ENCODE measurements around the gene GPN2. TPM values are rescaled to one million over a fixed set of nuclear protein-coding genes. Genes with fewer than 3 reads are reported as not detected.
"Not testable (repeated sequence)": the region's sequence is repeated elsewhere in the genome, so short reads cannot be mapped to it uniquely, and the experiment has no call there.

GPN2 gene
- total RNA-seq, 1 experiment from 2014 or later, result 13.0 TPM

GRCh38 chr1:26910343-26911160 is 20.5 kb upstream of the GPN2 start:
- H3K36me3 ChIP-seq, result no peaks in the 10 kb centered on the region
- no peaks in the 10 kb centered on the region for H3K9me3 ChIP-seq
- DNase-seq, result no peak
- no peaks in the 10 kb centered on the region for H3K27me3 ChIP-seq
- no peak overlapping the region for H3K4me3 ChIP-seq

GRCh38 chr1:26909951-26910342 is 19.9 kb upstream of the GPN2 start:
- Histone ChIP-seq H3K36me3 (no peaks in the 10 kb centered on the region), H3K9me3 (no peaks in the 10 kb centered on the region), H3K27me3 (no peaks in the 10 kb centered on the region), H3K4me3 (no peak overlapping the region)
- no peak for DNase-seq

GRCh38 chr1:26907071-26907917 is 17.2 kb upstream of the GPN2 start:
- no peaks in the 10 kb centered on the region for H3K9me3 ChIP-seq
- DNase-seq, result peak; percentile 95
- H3K4me3 ChIP-seq, result no peak overlapping the region
- no peaks in the 10 kb centered on the region for H3K36me3 ChIP-seq
- H3K27me3 ChIP-seq, result no peaks in the 10 kb centered on the region

GRCh38 chr1:26900815-26901511 is 10.9 kb upstream of the GPN2 start:
- H3K36me3 ChIP-seq, result peaks cover 13% of the 10 kb centered on the region
- DNase-seq, result no peak
- H3K9me3 ChIP-seq, result no peaks in the 10 kb centered on the region
- no peaks in the 10 kb centered on the region for H3K27me3 ChIP-seq
- H3K4me3 ChIP-seq, result peak overlapping the region; percentile 82

- DNase-seq, result peak; percentile 83
- no peaks in the 10 kb centered on the region for H3K9me3 ChIP-seq
- H3K4me3 ChIP-seq, result peak within 1 kb of the TSS; percentile 82
- peaks cover 17% of the 10 kb centered on the region for H3K36me3 ChIP-seq
- H3K27me3 ChIP-seq, result no peaks in the 10 kb centered on the region
Observed at GRCh38 chr1:26900001-26900814, 10.1 kb upstream of the GPN2 start, which contains the start of gene GPATCH3. TSS of gene GPATCH3 (minus strand) at chr1:26900467. CDS start at chr1:26900442, 25 bp downstream.

- Histone ChIP-seq H3K27me3 (no peaks in the 10 kb centered on the region), H3K4me3 (no peak overlapping the region), H3K9me3 (no peaks in the 10 kb centered on the region), H3K36me3 (peaks cover 17% of the 10 kb centered on the region)
- DNase-seq, result no peak
Observed at GRCh38 chr1:26897351-26897750, 7.3 kb upstream of the GPN2 start.

GRCh38 chr1:26894263-26894662 is 4.2 kb upstream of the GPN2 start:
- Histone ChIP-seq H3K27me3 (no peaks in the 10 kb centered on the region), H3K9me3 (no peaks in the 10 kb centered on the region), H3K36me3 (peaks cover 32% of the 10 kb centered on the region), H3K4me3 (no peak overlapping the region)
- DNase-seq, result no peak

- no peaks in the 10 kb centered on the region for H3K27me3 ChIP-seq
- peaks cover 42% of the 10 kb centered on the region for H3K36me3 ChIP-seq
- H3K4me3 ChIP-seq, result peak overlapping the region; percentile 99
- no peak for DNase-seq
- no peaks in the 10 kb centered on the region for H3K9me3 ChIP-seq
Observed at GRCh38 chr1:26890467-26890796, 349 bp upstream of the GPN2 start.

GRCh38 chr1:26888231-26888630 is 1.9 kb downstream of the GPN2 start:
- no peaks in the 10 kb centered on the region for H3K9me3 ChIP-seq
- H3K36me3 ChIP-seq, result peaks cover 60% of the 10 kb centered on the region

GRCh38 chr1:26887125-26887524 is 3.0 kb downstream of the GPN2 start:
- Histone ChIP-seq H3K9me3 (no peaks in the 10 kb centered on the region), H3K4me3 (no peak overlapping the region), H3K36me3 (peaks cover 69% of the 10 kb centered on the region), H3K27me3 (no peaks in the 10 kb centered on the region)
- no peak for DNase-seq

More at GRCh38 chr1:26888231-26888630, 1.9 kb downstream of the GPN2 start:
- Histone ChIP-seq H3K27me3 (no peaks in the 10 kb centered on the region), H3K4me3 (no peak overlapping the region)
- no peak for DNase-seq

- Histone ChIP-seq H3K4me3 (no peak overlapping the region), H3K9me3 (no peaks in the 10 kb centered on the region), H3K27me3 (no peaks in the 10 kb centered on the region), H3K36me3 (peaks cover 61% of the 10 kb centered on the region)
- no peak for DNase-seq
Observed at GRCh38 chr1:26882696-26883463, 7.2 kb downstream of the GPN2 start.

GRCh38 chr1:26881611-26882010 is 8.5 kb downstream of the GPN2 start:
- DNase-seq, result peak; percentile 18
- H3K9me3 ChIP-seq, H3K4me3 ChIP-seq, H3K27me3 ChIP-seq: not testable (repeated sequence)
- peaks cover 64% of the 10 kb centered on the region for H3K36me3 ChIP-seq

GRCh38 chr1:26879793-26880192 is 10.3 kb downstream of the GPN2 start:
- DNase-seq, result no peak
- H3K4me3 ChIP-seq, result no peak overlapping the region
- no peaks in the 10 kb centered on the region for H3K9me3 ChIP-seq
- H3K36me3 ChIP-seq, result peaks cover 47% of the 10 kb centered on the region
- H3K27me3 ChIP-seq, result no peaks in the 10 kb centered on the region

GRCh38 chr1:26877326-26877725 is 12.8 kb downstream of the GPN2 start:
- H3K9me3 ChIP-seq, result no peaks in the 10 kb centered on the region
- peaks cover 28% of the 10 kb centered on the region for H3K36me3 ChIP-seq
- no peaks in the 10 kb centered on the region for H3K27me3 ChIP-seq
- no peak for DNase-seq
- no peak overlapping the region for H3K4me3 ChIP-seq

- H3K27me3 ChIP-seq, result no peaks in the 10 kb centered on the region
- H3K4me3 ChIP-seq, result no peak overlapping the region
- no peak for DNase-seq
- peaks cover 14% of the 10 kb centered on the region for H3K36me3 ChIP-seq
- no peaks in the 10 kb centered on the region for H3K9me3 ChIP-seq
Observed at GRCh38 chr1:26874896-26875295, 15.2 kb downstream of the GPN2 start.

GRCh38 chr1:26873097-26873496 is 17.0 kb downstream of the GPN2 start:
- not testable (repeated sequence) for H3K27me3 ChIP-seq, H3K36me3 ChIP-seq, H3K4me3 ChIP-seq, DNase-seq, H3K9me3 ChIP-seq

All from MG63 (cell line).